GM12865 (cell line): ENCODE results near the gene MCF2L.
A peak's percentile ranks its signal among the peaks of the same experiment; 100 is the strongest.

Experiments
- DNase-seq: peaks from one replicate; pipeline ENCODE4 v3.0.0; 2010; ENCODE audit warnings: low read depth
- H3K4me3 ChIP-seq: 2 replicates; pipeline ENCODE4 v1.5.1; 2011; ENCODE audit warnings: mild to moderate bottlenecking, low read depth, low read length, control low read depth
- CTCF ChIP-seq: IDR thresholded peaks from 2 replicates; pipeline ENCODE4 v1.5.1; 2011; ENCODE audit warnings: low read length, control low read depth, low read depth, inconsistent platforms; ENCODE audit not compliant: insufficient read depth; ENCODE audit errors: missing control alignments

MCF2L gene

GRCh38 chr13:112968910-112969691 lies at the start of gene MCF2L:
TSS of gene MCF2L (plus strand) at chr13:112969214. CDS start at chr13:112969380, 166 bp downstream.
- no peak for TF ChIP-seq CTCF
- no peak within 1 kb of the TSS for H3K4me3 ChIP-seq
- peak; percentile 3 for DNase-seq

- no peak for TF ChIP-seq CTCF
- DNase-seq, result no peak
- no peak overlapping the region for H3K4me3 ChIP-seq
Observed at GRCh38 chr13:112923962-112924361, 45.1 kb upstream of the MCF2L start.

GRCh38 chr13:112924365-112924764 lies 44.6 kb upstream of the MCF2L start:
- no peak overlapping the region for H3K4me3 ChIP-seq
- DNase-seq, result no peak
- TF ChIP-seq CTCF, result no peak

- no peak for TF ChIP-seq CTCF
- H3K4me3 ChIP-seq, result no peak overlapping the region
- no peak for DNase-seq
Observed at GRCh38 chr13:112926003-112926402, 43.0 kb upstream of the MCF2L start.

GRCh38 chr13:112926993-112927392 lies 42.0 kb upstream of the MCF2L start:
- no peak for TF ChIP-seq CTCF
- no peak for DNase-seq
- H3K4me3 ChIP-seq, result no peak overlapping the region

- no peak overlapping the region for H3K4me3 ChIP-seq
- no peak for TF ChIP-seq CTCF
- DNase-seq, result no peak
Observed at GRCh38 chr13:112928020-112928971, 40.7 kb upstream of the MCF2L start.
